IMR-90 (cell line): ENCODE data around the gene NOXRED1.

Experiments used
- CEBPB ChIP-seq: IDR thresholded peaks from 2 replicates; pipeline ENCODE4 v1.6.1; 2012; ENCODE audit warnings: low read depth, low read length, improper control_type of control experiment
- CTCF ChIP-seq: conservative IDR thresholded peaks from 2 replicates; pipeline ENCODE4 v1.5.1; 2012; ENCODE audit warnings: mild to moderate bottlenecking, low read depth, low read length, improper control_type of control experiment
- MAFK ChIP-seq: IDR thresholded peaks from 2 replicates; pipeline ENCODE4 v1.6.1; 2012; ENCODE audit warnings: low read depth, low read length, improper control_type of control experiment
- MAZ ChIP-seq: IDR thresholded peaks from 2 replicates; pipeline ENCODE4 v1.6.1; 2012; ENCODE audit warnings: low read depth, mild to moderate bottlenecking, low read length, improper control_type of control experiment, moderate library complexity, borderline replicate concordance
- POLR2A ChIP-seq: IDR thresholded peaks from 2 replicates; pipeline ENCODE4 v1.6.1; 2012; ENCODE audit warnings: mild to moderate bottlenecking, low read depth, low read length
- RAD21 ChIP-seq: IDR thresholded peaks from 2 replicates; pipeline ENCODE4 v1.6.1; 2012; ENCODE audit warnings: low read length, improper control_type of control experiment
- SMC3 ChIP-seq: fragments of 150-350 bp; IDR thresholded peaks from 2 replicates; pipeline ENCODE4 v1.6.1; 2016; ENCODE audit warnings: low read depth, mild to moderate bottlenecking, antibody characterized with exemption, low read length, moderate library complexity
- TF ChIP-seq, protein P1 (sequence below): fragments of 150-350 bp; IDR thresholded peaks from 2 replicates; pipeline ENCODE4 v1.6.1; 2017; ENCODE audit warnings: mild to moderate bottlenecking, antibody characterized with exemption, low read length, low read depth

DNA sequence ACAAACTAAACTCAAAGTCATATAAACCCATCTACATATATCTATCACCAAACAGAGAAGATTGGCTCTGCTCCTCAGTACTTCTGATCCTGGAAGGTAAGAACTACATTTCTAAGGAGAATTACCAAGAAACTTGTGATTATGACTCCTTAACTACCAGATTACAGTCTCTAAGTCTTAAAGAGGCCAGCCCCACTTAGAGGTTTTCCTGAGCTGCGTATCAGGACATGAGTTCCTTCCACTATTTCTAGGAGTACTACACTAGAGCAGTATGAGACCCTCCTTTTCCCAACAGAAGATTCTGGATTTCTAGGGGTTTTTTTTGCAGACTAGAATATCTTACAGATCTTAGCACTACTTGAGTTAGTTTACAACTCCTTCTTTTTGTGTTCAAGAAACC, at the start of gene NOXRED1:
- TF ChIP-seq POLR2A (no peak), CTCF (no peak), RAD21 (no peak), MAZ (no peak), CEBPB (no peak), SMC3 (no peak), MAFK (no peak)
- TF ChIP-seq, protein P1, sequence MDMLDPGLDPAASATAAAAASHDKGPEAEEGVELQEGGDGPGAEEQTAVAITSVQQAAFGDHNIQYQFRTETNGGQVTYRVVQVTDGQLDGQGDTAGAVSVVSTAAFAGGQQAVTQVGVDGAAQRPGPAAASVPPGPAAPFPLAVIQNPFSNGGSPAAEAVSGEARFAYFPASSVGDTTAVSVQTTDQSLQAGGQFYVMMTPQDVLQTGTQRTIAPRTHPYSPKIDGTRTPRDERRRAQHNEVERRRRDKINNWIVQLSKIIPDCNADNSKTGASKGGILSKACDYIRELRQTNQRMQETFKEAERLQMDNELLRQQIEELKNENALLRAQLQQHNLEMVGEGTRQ: no peak
